K562 (cell line): Measurements from ENCODE around the gene ACE. TPM values are rescaled to one million over a fixed set of nuclear protein-coding genes. Genes with fewer than 3 reads are reported as not detected.
A peak's percentile ranks its signal among the peaks of the same experiment; 100 is the strongest.

Source experiments
- AFF1 ChIP-seq, 2 experiments: fragments of 450-650 bp; IDR thresholded peaks; 2 replicates each; pipeline ENCODE4 v1.6.1; 2018; ENCODE audit warnings: mild to moderate bottlenecking in 2 of 2, low read depth in 1 of 2; ENCODE audit not compliant: partially characterized antibody in 2 of 2
- CC2D1A ChIP-seq: fragments of 450-650 bp; IDR thresholded peaks from 2 replicates; pipeline ENCODE4 v1.6.1; 2017; ENCODE audit warnings: mild to moderate bottlenecking
- CHD2 ChIP-seq: IDR thresholded peaks from 2 replicates; pipeline ENCODE4 v1.6.1; 2011; ENCODE audit warnings: low read depth, low read length
- KDM5B ChIP-seq: fragments of 200-600 bp; sonication (generic); IDR thresholded peaks from 2 replicates; pipeline ENCODE4 v1.6.1; 2012; ENCODE audit warnings: low read depth, mild to moderate bottlenecking, moderate library complexity, low read length, control low read depth, inconsistent platforms; ENCODE audit not compliant: insufficient replicate concordance
- POLR2G ChIP-seq: fragments of 200-400 bp; formaldehyde crosslinking; IDR thresholded peaks from 2 replicates; pipeline ENCODE4 v1.6.1; 2017; ENCODE audit warnings: low read depth, mild to moderate bottlenecking, antibody characterized with exemption, low read length, moderate library complexity
- RHOXF2B ChIP-seq: fragments of 250-450 bp; sonication (Bioruptor Pico); conservative IDR thresholded peaks from 2 replicates; pipeline ENCODE4 v1.5.1; 2021
- SMAD4 ChIP-seq: fragments of 250-450 bp; sonication (Bioruptor Pico); conservative IDR thresholded peaks from 2 replicates; pipeline ENCODE4 v1.8.0; 2021; ENCODE audit warnings: inconsistent platforms, mild to moderate bottlenecking, moderate library complexity
- ZFP1 ChIP-seq: fragments of 450-650 bp; formaldehyde crosslinking; IDR thresholded peaks from 2 replicates; pipeline ENCODE4 v1.4.0; 2020; ENCODE audit warnings: mild to moderate bottlenecking, mixed read lengths
- ZKSCAN3 ChIP-seq: fragments of 250-450 bp; sonication (Bioruptor Pico); IDR thresholded peaks from 2 replicates; pipeline ENCODE4 v1.4.0; 2020
- ZNF134 ChIP-seq: fragments of 250-450 bp; sonication (Bioruptor Pico); conservative IDR thresholded peaks from 2 replicates; pipeline ENCODE4 v1.4.0; 2020
- ZNF184 ChIP-seq: sonication (generic); formaldehyde crosslinking; IDR thresholded peaks from 2 replicates; pipeline ENCODE4 v1.5.0; 2020; ENCODE audit warnings: missing genetic modification reagents
- ZNF695 ChIP-seq: fragments of 450-650 bp; formaldehyde crosslinking; IDR thresholded peaks from 2 replicates; pipeline ENCODE4 v1.4.0; 2020; ENCODE audit warnings: mild to moderate bottlenecking, moderate library complexity
- polyA plus RNA-seq, 8 experiments: library from polyadenylated mRNA; depleted of rRNA in 4 of 8; stranded (reverse) in 5 of 8; unstranded in 3 of 8; fragments of >200 nt; fragmentation: Nextera tagmentation in 2 of 8; fragmentation: Illumina TruSeq in 1 of 8; extraction: Ambion mirVana in 2 of 8; extraction: Trizol in 1 of 8; gene quantifications; 2 replicates each; pipeline versions ENCODE4 v1.2.1 to v1.2.3, GENCODE V29; 2011 to 2014; ENCODE audit warnings: inconsistent platforms in 1 of 8, missing spikeins in 1 of 8
- total RNA-seq, 7 experiments: library from RNA; depleted of rRNA in 6 of 7; stranded (reverse); fragments of >200 nt in 6 of 7; fragmentation: Illumina TruSeq in 2 of 7; extraction: Trizol in 2 of 7; gene quantifications; 2 replicates each; pipeline versions ENCODE4 v1.2.1 to v1.2.3, GENCODE V29; 2011 to 2021; ENCODE audit warnings: low replicate concordance in 1 of 7
- TF ChIP-seq, protein P1 (sequence below): fragments of 450-650 bp; formaldehyde crosslinking; IDR thresholded peaks from 2 replicates; pipeline ENCODE4 v1.4.0; 2022; ENCODE audit warnings: missing genetic modification characterization
- TF ChIP-seq, protein P2 (sequence below): fragments of 250-450 bp; sonication (Bioruptor Pico); IDR thresholded peaks from 2 replicates; pipeline ENCODE4 v1.5.0; 2021; ENCODE audit warnings: mild to moderate bottlenecking, borderline replicate concordance
- TF ChIP-seq, protein P3 (sequence below): sonication (generic); formaldehyde crosslinking; IDR thresholded peaks from 2 replicates; pipeline ENCODE4 v1.8.1; 2023; ENCODE audit warnings: missing genetic modification reagents, mild to moderate bottlenecking, borderline replicate concordance

Gene ACE
- total and polyA plus RNA-seq, 9 of the 15 experiments (the other 6 are each of a cell fraction or from before 2014, with no cell fraction given), result 0.07 to 2.5 (median 0.47) TPM; not detected in 1

- TF ChIP-seq ZFP1 (CRISPR knock-in tag), result no peak
- TF ChIP-seq AFF1 (IDR thresholded peaks at IDR 0.05; ENCODE audit: low read depth in 1 of 2, partially characterized antibody in 2 of 2), result no peak
- TF ChIP-seq ZNF134 (CRISPR knock-in tag), result no peak
- TF ChIP-seq ZKSCAN3 (CRISPR knock-in tag), result no peak
- TF ChIP-seq ZNF695 (CRISPR knock-in tag), result no peak
- no peak for TF ChIP-seq CHD2
- TF ChIP-seq, protein P1, sequence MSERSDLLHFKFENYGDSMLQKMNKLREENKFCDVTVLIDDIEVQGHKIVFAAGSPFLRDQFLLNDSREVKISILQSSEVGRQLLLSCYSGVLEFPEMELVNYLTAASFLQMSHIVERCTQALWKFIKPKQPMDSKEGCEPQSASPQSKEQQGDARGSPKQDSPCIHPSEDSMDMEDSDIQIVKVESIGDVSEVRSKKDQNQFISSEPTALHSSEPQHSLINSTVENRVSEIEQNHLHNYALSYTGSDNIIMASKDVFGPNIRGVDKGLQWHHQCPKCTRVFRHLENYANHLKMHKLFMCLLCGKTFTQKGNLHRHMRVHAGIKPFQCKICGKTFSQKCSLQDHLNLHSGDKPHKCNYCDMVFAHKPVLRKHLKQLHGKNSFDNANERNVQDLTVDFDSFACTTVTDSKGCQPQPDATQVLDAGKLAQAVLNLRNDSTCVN (CRISPR knock-in tag), result no peak
- TF ChIP-seq CC2D1A, result no peak
- TF ChIP-seq, protein P2, sequence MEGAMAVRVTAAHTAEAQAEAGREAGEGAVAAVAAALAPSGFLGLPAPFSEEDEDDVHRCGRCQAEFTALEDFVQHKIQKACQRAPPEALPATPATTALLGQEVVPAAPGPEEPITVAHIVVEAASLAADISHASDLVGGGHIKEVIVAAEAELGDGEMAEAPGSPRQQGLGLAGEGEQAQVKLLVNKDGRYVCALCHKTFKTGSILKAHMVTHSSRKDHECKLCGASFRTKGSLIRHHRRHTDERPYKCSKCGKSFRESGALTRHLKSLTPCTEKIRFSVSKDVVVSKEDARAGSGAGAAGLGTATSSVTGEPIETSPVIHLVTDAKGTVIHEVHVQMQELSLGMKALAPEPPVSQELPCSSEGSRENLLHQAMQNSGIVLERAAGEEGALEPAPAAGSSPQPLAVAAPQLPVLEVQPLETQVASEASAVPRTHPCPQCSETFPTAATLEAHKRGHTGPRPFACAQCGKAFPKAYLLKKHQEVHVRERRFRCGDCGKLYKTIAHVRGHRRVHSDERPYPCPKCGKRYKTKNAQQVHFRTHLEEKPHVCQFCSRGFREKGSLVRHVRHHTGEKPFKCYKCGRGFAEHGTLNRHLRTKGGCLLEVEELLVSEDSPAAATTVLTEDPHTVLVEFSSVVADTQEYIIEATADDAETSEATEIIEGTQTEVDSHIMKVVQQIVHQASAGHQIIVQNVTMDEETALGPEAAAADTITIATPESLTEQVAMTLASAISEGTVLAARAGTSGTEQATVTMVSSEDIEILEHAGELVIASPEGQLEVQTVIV (CRISPR knock-in tag), result no peak
- peak; percentile 41 for TF ChIP-seq KDM5B
- no peak for TF ChIP-seq ZNF184
- TF ChIP-seq, protein P3, sequence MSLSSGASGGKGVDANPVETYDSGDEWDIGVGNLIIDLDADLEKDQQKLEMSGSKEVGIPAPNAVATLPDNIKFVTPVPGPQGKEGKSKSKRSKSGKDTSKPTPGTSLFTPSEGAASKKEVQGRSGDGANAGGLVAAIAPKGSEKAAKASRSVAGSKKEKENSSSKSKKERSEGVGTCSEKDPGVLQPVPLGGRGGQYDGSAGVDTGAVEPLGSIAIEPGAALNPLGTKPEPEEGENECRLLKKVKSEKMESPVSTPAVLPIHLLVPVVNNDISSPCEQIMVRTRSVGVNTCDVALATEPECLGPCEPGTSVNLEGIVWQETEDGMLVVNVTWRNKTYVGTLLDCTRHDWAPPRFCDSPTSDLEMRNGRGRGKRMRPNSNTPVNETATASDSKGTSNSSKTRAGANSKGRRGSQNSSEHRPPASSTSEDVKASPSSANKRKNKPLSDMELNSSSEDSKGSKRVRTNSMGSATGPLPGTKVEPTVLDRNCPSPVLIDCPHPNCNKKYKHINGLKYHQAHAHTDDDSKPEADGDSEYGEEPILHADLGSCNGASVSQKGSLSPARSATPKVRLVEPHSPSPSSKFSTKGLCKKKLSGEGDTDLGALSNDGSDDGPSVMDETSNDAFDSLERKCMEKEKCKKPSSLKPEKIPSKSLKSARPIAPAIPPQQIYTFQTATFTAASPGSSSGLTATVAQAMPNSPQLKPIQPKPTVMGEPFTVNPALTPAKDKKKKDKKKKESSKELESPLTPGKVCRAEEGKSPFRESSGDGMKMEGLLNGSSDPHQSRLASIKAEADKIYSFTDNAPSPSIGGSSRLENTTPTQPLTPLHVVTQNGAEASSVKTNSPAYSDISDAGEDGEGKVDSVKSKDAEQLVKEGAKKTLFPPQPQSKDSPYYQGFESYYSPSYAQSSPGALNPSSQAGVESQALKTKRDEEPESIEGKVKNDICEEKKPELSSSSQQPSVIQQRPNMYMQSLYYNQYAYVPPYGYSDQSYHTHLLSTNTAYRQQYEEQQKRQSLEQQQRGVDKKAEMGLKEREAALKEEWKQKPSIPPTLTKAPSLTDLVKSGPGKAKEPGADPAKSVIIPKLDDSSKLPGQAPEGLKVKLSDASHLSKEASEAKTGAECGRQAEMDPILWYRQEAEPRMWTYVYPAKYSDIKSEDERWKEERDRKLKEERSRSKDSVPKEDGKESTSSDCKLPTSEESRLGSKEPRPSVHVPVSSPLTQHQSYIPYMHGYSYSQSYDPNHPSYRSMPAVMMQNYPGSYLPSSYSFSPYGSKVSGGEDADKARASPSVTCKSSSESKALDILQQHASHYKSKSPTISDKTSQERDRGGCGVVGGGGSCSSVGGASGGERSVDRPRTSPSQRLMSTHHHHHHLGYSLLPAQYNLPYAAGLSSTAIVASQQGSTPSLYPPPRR, result no peak
- TF ChIP-seq POLR2G, result peak; percentile 60
- TF ChIP-seq SMAD4 (CRISPR knock-in tag), result no peak
- no peak for TF ChIP-seq RHOXF2B
These were observed 39.4 kb upstream of the ACE start (continued) for GRCh38 chr17:63437287-63438091.
